Upper lobe of right lung (tissue), 1 donor: Measurements from ENCODE around the gene TMEM30B. TPM values are rescaled to one million over a fixed set of nuclear protein-coding genes. Genes with fewer than 3 reads are reported as not detected.
"Not testable (repeated sequence)": the region's sequence is repeated elsewhere in the genome, so short reads cannot be mapped to it uniquely, and the experiment has no call there.

Source experiments
- ATAC-seq: fragments of 200-7000 bp; cut with Tn5 transposase; one replicate; pipeline ENCODE4 v1.9.1; 2020; ENCODE audit warnings: mild to moderate bottlenecking, moderate library complexity
- DNase-seq: peaks from one replicate; pipeline ENCODE4 v3.0.0-alpha.2; 2020
- H3K27ac ChIP-seq: fragments of 200-600 bp; one replicate; pipeline ENCODE4 v1.8.0; 2022
- H3K27me3 ChIP-seq: fragments of 200-600 bp; one replicate; pipeline ENCODE4 v1.8.0; 2022; ENCODE audit warnings: mild to moderate bottlenecking
- H3K36me3 ChIP-seq: fragments of 200-600 bp; one replicate; pipeline ENCODE4 v1.8.0; 2022
- H3K4me1 ChIP-seq: fragments of 200-600 bp; one replicate; pipeline ENCODE4 v1.8.0; 2022
- H3K4me3 ChIP-seq: fragments of 200-600 bp; one replicate; pipeline ENCODE4 v1.8.0; 2022; ENCODE audit warnings: mild to moderate bottlenecking
- H3K9me3 ChIP-seq: fragments of 200-600 bp; one replicate; pipeline ENCODE4 v1.8.0; 2022
- intact Hi-C: fragments of 100-400 bp; cut with DNase I; formaldehyde crosslinking; loops from one replicate; pipeline ENCODE4 v1.11.0; 2022
- total RNA-seq: library from RNA; stranded (reverse); fragmentation: NEBNext Ultra II Directional; extraction: Animal tissue kit (Norgen Biotek cat#: 25700); gene quantifications from one replicate; pipeline ENCODE4 v1.2.1, GENCODE V29; 2021
- TF ChIP-seq, protein P1 (sequence below): fragments of 200-600 bp; IDR thresholded peaks from one replicate; pipeline ENCODE4 v1.8.0; 2022; ENCODE audit warnings: antibody characterized with exemption
- donor health status: DM: no; HTN: yes; CAD: no; lungs with severe emphysema.

TMEM30B gene
- total RNA-seq, 1 donor from 2014 or later: 22.5 TPM

DNA sequence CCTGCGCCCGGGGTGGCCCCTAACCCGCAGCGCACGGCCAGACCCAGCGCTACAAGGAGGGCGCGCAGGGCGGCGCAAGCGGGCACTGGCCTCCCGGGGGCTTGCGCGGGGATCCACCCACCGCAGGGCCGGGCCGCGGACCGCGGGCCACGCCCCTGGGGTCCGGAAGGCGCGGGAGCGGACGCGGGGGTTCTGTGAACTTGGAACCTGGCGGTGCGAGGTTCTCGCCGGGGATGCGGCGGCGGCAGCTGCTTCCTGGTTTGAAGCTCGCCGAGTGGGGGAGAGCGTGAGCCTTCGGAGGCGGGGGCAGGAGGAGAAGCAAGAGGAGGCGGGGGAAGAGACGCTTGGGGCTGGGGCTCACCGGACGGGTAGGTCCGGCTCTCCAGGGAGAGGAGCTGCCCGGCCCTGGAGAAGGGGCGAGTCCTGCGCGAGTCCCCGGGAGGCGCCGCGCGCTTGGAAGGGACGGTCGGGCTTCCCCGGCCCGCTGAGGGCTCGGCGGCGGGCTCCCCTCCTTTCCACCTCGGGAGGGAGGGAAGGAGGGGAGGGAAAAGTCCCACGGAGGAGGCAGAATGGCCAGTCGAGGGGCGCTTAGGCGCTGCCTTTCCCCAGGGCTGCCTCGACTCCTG lies 40.4 kb upstream of the TMEM30B start, which contains the start of gene PRKCH:
Gene PRKCH, plus strand, starts transcription at position 195 of the 626 bp plus-strand sequence. CDS start 523 bp downstream, outside the sequence.
- Histone ChIP-seq H3K4me3 (peak within 1 kb of the TSS; percentile 73), H3K9me3 (no peaks in the 10 kb centered on the region), H3K4me1 (peaks cover 4% of the 10 kb centered on the region), H3K36me3 (no peaks in the 10 kb centered on the region), H3K27ac (peak within 1 kb of the TSS; percentile 88), H3K27me3 (no peaks in the 10 kb centered on the region)
- peak; percentile 94 for DNase-seq
- TF ChIP-seq, protein P1, sequence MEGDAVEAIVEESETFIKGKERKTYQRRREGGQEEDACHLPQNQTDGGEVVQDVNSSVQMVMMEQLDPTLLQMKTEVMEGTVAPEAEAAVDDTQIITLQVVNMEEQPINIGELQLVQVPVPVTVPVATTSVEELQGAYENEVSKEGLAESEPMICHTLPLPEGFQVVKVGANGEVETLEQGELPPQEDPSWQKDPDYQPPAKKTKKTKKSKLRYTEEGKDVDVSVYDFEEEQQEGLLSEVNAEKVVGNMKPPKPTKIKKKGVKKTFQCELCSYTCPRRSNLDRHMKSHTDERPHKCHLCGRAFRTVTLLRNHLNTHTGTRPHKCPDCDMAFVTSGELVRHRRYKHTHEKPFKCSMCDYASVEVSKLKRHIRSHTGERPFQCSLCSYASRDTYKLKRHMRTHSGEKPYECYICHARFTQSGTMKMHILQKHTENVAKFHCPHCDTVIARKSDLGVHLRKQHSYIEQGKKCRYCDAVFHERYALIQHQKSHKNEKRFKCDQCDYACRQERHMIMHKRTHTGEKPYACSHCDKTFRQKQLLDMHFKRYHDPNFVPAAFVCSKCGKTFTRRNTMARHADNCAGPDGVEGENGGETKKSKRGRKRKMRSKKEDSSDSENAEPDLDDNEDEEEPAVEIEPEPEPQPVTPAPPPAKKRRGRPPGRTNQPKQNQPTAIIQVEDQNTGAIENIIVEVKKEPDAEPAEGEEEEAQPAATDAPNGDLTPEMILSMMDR: no peak
- peak; percentile 92 for ATAC-seq
- intact Hi-C loops: no loop called here

DNA sequence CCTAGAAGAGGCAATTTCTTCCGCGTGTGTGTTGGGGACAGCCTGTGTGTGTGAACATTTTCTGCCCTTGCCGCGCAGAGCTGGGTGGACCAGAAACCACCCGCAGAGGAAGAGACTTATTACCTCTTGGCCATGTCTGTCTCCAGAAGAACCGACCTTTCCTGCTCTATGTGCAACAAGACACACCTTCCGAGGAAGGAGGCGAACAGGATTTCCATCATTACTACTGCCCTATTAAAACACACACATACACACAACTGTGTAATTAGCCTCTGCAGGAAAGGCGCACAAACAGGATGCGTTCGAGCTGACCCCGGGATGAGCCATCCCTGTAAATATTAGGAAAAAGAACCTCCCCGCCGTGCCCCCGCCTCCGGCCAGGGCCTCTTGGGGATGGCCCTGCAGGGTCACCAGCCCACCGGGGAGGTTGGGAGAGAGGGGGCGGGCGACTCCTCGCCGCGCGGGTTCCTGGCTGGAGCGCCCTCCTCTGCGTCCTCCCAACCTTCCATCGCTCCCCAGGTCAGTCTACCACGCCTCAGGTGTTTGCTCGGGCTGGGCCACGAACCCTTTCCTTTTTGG lies 39.8 kb upstream of the TMEM30B start:
- DNase-seq: peak; percentile 68
- no peaks in the 10 kb centered on the region for H3K4me1 ChIP-seq
- no peaks in the 10 kb centered on the region for H3K9me3 ChIP-seq
- H3K4me3 ChIP-seq: peak overlapping the region; percentile 73
- intact Hi-C loops: no loop called here
- H3K36me3 ChIP-seq: no peaks in the 10 kb centered on the region
- no peak for ATAC-seq
- TF ChIP-seq, protein P1: no peak
- H3K27me3 ChIP-seq: no peaks in the 10 kb centered on the region
- H3K27ac ChIP-seq: peak overlapping the region; percentile 88

DNA sequence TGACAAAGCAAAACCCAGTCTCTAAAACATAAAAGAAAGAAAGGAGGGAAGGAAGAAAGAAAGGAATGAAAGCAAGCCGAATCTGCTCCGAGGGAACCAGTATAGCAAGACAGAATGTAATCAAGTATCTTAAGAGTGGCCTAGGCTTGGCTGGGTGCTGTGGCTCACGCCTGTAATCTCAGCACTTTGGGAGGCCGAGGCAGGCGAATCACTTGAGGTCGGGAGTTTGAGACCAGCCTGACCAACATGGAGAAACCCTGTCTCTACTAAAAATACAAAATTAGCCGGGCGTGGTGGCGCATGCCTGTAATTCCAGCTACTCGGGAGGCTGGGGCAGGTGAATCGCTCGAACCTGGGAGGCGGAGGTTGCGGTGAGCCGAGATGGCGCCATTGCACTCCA lies 39.0 kb upstream of the TMEM30B start:
- ATAC-seq, intact Hi-C loops, H3K4me1 ChIP-seq, H3K27me3 ChIP-seq, H3K36me3 ChIP-seq, H3K4me3 ChIP-seq, H3K9me3 ChIP-seq, H3K27ac ChIP-seq, DNase-seq: not testable (repeated sequence)

DNA sequence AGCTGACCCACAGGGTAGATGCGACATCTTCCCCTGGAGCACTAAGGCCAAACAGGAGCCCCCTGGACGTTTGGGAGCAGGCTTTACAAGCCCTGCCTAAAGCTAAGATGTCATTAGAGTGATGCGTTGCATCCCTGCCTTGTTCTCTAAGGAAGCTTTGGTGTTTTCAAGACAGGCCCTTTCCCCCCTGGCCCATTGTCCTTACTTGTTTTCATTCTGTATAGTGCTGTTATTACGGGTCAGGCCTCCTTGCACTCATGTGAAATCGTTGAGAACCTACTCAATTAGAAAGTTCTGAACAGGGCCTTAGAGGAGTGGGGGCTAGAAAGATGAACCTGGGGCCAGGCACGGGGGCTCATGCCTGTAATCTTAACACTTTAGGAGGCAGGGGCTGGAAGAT lies 38.6 kb upstream of the TMEM30B start:
- Histone ChIP-seq H3K36me3 (no peaks in the 10 kb centered on the region), H3K27ac (no peak overlapping the region), H3K4me1 (no peaks in the 10 kb centered on the region), H3K9me3 (no peaks in the 10 kb centered on the region), H3K4me3 (no peak overlapping the region), H3K27me3 (no peaks in the 10 kb centered on the region)
- no peak for DNase-seq
- ATAC-seq: no peak
- intact Hi-C loops: no loop called here
- TF ChIP-seq, protein P1: no peak

DNA sequence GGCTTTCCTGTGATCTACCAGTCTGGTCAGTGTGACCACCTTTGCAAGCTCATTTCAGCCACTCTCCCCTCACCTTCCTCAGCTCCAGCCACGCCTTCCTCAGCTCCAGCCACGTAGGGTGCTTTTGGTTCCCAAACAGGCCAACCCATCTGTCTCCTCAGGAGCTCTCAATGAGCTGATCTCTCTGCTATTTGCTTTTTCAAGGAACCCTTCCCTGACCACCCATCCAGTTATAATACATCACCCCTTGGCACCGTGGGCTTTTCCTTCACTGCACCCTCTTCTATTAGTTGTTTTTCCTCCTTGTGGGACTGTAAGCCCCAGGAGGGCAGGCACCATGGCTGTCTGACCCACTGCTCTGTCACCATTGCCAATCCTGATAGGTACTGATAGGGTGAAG lies 37.9 kb upstream of the TMEM30B start:
- intact Hi-C loops: no loop called here
- H3K27me3 ChIP-seq: no peaks in the 10 kb centered on the region
- no peak overlapping the region for H3K4me3 ChIP-seq
- DNase-seq (no peak), ATAC-seq (no peak)
- H3K27ac ChIP-seq: no peak overlapping the region
- no peaks in the 10 kb centered on the region for H3K4me1 ChIP-seq
- H3K9me3 ChIP-seq: no peaks in the 10 kb centered on the region
- no peaks in the 10 kb centered on the region for H3K36me3 ChIP-seq
- TF ChIP-seq, protein P1: no peak

DNA sequence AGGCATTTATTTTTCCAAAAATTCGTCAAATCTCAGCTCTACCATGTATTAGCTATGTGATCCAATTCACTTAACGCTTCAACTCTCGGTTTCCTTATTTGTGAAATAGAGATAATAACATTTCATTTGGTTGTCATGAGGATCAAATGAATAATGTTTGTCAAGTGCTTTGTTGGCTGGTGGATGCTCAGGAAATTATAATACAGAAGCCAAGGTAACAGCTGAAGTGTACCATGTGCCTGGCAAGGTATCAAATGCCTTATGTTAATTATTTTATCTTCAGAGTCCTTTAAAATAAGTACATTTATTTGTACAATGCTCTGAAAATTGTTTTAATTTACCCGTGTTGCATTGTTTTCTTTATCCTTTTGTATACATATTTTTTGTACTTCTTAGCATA lies 34.2 kb upstream of the TMEM30B start:
- DNase-seq (no peak), ATAC-seq (no peak)
- TF ChIP-seq, protein P1: no peak
- no peaks in the 10 kb centered on the region for H3K36me3 ChIP-seq
- no peak overlapping the region for H3K4me3 ChIP-seq
- H3K4me1 ChIP-seq: no peaks in the 10 kb centered on the region
- intact Hi-C loops: no loop called here
- H3K9me3 ChIP-seq: no peaks in the 10 kb centered on the region
- no peak overlapping the region for H3K27ac ChIP-seq
- no peaks in the 10 kb centered on the region for H3K27me3 ChIP-seq

DNA sequence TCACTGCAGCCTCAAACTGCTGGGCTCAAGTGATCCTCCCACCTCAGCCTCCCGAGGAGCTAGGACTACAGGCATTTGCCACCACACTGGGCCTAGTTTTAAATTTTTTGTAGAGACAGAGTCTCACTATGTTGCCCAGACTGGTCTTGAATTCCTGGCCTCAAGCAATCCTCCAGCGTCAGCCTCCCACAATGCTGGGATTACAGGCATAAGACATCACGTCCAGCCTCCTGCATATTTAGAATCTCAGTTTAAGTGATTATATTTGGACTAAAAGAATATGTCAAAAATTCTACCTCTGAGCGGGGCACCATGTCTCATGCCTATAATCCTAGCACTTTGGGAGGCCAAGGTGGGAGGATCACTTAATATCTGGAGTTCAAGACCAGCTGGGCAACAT lies 27.6 kb upstream of the TMEM30B start:
- H3K27ac ChIP-seq, intact Hi-C loops, H3K4me3 ChIP-seq, DNase-seq, H3K9me3 ChIP-seq, H3K36me3 ChIP-seq, ATAC-seq, H3K27me3 ChIP-seq, H3K4me1 ChIP-seq: not testable (repeated sequence)
